H1 (cell line): ENCODE measurements around the gene MYH13. TPM values are rescaled to one million over a fixed set of nuclear protein-coding genes. Genes with fewer than 3 reads are reported as not detected.

Experiments used
- CTCF ChIA-PET: fragments of 300-600 bp; sonication (Branson Sonifier 250); formaldehyde crosslinking; loops from one replicate; lab custom pipeline; 2021; ENCODE audit not compliant: partially characterized antibody; lab: Charles Lee
- POLR2A ChIA-PET: fragments of 300-600 bp; sonication (Branson Sonifier 250); formaldehyde crosslinking; loops from one replicate; lab custom pipeline; 2021; ENCODE audit warnings: inconsistent platforms; ENCODE audit not compliant: partially characterized antibody; lab: Charles Lee
- DNase-seq, 2 experiments: peaks; one replicate each; pipeline versions ENCODE4 v3.0.0 to v3.0.0-alpha.2; 2010 to 2022; ENCODE audit warnings: low spot score in 2 of 2, low read depth in 1 of 2, mixed read lengths in 1 of 2
- FAIRE-seq: peaks from 2 replicates; lab custom pipeline; 2011; peaks lifted over from hg19 to GRCh38; lab: Jason Lieb, UNC
- H2AFZ ChIP-seq: 2 replicates; pipeline ENCODE4 v1.8.1; 2012; ENCODE audit warnings: low read length, inconsistent platforms
- H2AK5ac ChIP-seq: 2 replicates; pipeline ENCODE4 v1.6.1; 2013; ENCODE audit warnings: low read depth, low read length
- H2BK120ac ChIP-seq: replicated peaks from 2 replicates; pipeline ENCODE3; 2013; ENCODE audit warnings: low read depth, low read length, inconsistent platforms
- H2BK12ac ChIP-seq: 2 replicates; pipeline ENCODE4 v1.6.1; 2013; ENCODE audit warnings: low read depth, low read length
- H2BK15ac ChIP-seq: 2 replicates; pipeline ENCODE4 v1.6.1; 2013; ENCODE audit warnings: low read length
- H2BK20ac ChIP-seq: 2 replicates; pipeline ENCODE4 v1.6.1; 2013; ENCODE audit warnings: low read length
- H2BK5ac ChIP-seq: 2 replicates; pipeline ENCODE4 v1.6.1; 2013; ENCODE audit warnings: low read depth, low read length
- H3K14ac ChIP-seq: 2 replicates; pipeline ENCODE4 v1.6.1; 2013; ENCODE audit warnings: inconsistent platforms; ENCODE audit not compliant: insufficient read length
- H3K18ac ChIP-seq: 2 replicates; pipeline ENCODE4 v1.6.1; 2013; ENCODE audit warnings: low read length; ENCODE audit errors: extremely low read depth
- H3K23ac ChIP-seq: 2 replicates; pipeline ENCODE4 v1.6.1; 2013; ENCODE audit warnings: inconsistent platforms; ENCODE audit not compliant: insufficient read length
- H3K23me2 ChIP-seq: 2 replicates; pipeline ENCODE4 v1.6.1; 2013; ENCODE audit warnings: low read depth, low read length
- H3K27ac ChIP-seq: 2 replicates; pipeline ENCODE4 v1.6.1; 2011; ENCODE audit warnings: low read depth, low read length, inconsistent platforms
- H3K27me3 ChIP-seq, 4 experiments: replicated peaks in 1 of 4; 1 replicate in 1 of 4; 2 replicates in 3 of 4; pipeline versions ENCODE4 v1.6.1 to v1.8.1; 2011 to 2013; ENCODE audit warnings: low read length in 3 of 4, mild to moderate bottlenecking in 3 of 4, inconsistent platforms in 2 of 4, mixed read lengths in 2 of 4, moderate library complexity in 1 of 4; ENCODE audit not compliant: control insufficient read depth in 3 of 4, insufficient read depth in 3 of 4; ENCODE audit errors: extremely low read depth in 1 of 4
- H3K36me3 ChIP-seq, 4 experiments: 2 replicates each; pipeline versions ENCODE4 v1.6.1 to v1.8.1; 2011 to 2013; ENCODE audit warnings: mild to moderate bottlenecking in 4 of 4, low read length in 3 of 4, moderate library complexity in 2 of 4, control low read depth in 1 of 4, inconsistent platforms in 1 of 4; ENCODE audit not compliant: insufficient read depth in 4 of 4, control insufficient read depth in 2 of 4
- H3K4ac ChIP-seq: replicated peaks from 2 replicates; pipeline ENCODE3; 2013; ENCODE audit warnings: low read length, low read depth, mixed read lengths, inconsistent platforms; ENCODE audit not compliant: insufficient read length
- H3K4me1 ChIP-seq, 4 experiments: replicated peaks in 1 of 4; 1 replicate in 1 of 4; 2 replicates in 3 of 4; pipeline versions ENCODE4 v1.6.1 to v1.8.1; 2011 to 2013; ENCODE audit warnings: low read length in 3 of 4, inconsistent platforms in 2 of 4, mixed read lengths in 1 of 4; ENCODE audit not compliant: insufficient read depth in 4 of 4, control insufficient read depth in 3 of 4
- H3K4me2 ChIP-seq, 2 experiments: 2 replicates each; pipeline versions ENCODE4 v1.6.1 to v1.8.1; 2011 to 2013; ENCODE audit warnings: low read depth in 2 of 2, low read length in 2 of 2, control low read depth in 1 of 2, inconsistent platforms in 1 of 2, mild to moderate bottlenecking in 1 of 2; ENCODE audit not compliant: insufficient read depth in 1 of 2
- H3K4me3 ChIP-seq, 4 experiments: fragments of 200-600, 300-600 bp in 1 of 4; sonication (generic), shearing (Covaris generic), sonication (Bioruptor Twin) in 1 of 4; 2 replicates each; pipeline versions ENCODE4 v1.5.1 to v1.8.1; 2011 to 2016; ENCODE audit warnings: low read length in 4 of 4, low read depth in 3 of 4, control low read depth in 2 of 4, inconsistent platforms in 2 of 4, mild to moderate bottlenecking in 2 of 4, mixed read lengths in 1 of 4, moderate library complexity in 1 of 4; ENCODE audit not compliant: insufficient read depth in 2 of 4; ENCODE audit errors: extremely low read depth in 1 of 4
- H3K56ac ChIP-seq: replicated peaks from 2 replicates; pipeline ENCODE3; 2013; ENCODE audit warnings: low read depth, mild to moderate bottlenecking, mixed read lengths, low read length, inconsistent platforms; ENCODE audit not compliant: insufficient read length
- H3K79me1 ChIP-seq: 2 replicates; pipeline ENCODE4 v1.6.1; 2013; ENCODE audit warnings: low read depth, low read length, control low read depth
- H3K79me2 ChIP-seq, 2 experiments: 2 replicates each; pipeline versions ENCODE4 v1.6.1 to v1.8.1; 2012 to 2013; ENCODE audit warnings: low read length in 2 of 2, mild to moderate bottlenecking in 2 of 2, inconsistent platforms in 1 of 2; ENCODE audit not compliant: insufficient read depth in 2 of 2, control insufficient read depth in 1 of 2
- H3K9ac ChIP-seq, 4 experiments: replicated peaks in 1 of 4; 1 replicate in 1 of 4; 2 replicates in 3 of 4; pipeline versions ENCODE4 v1.6.1 to v1.8.1; 2011 to 2013; ENCODE audit warnings: low read depth in 3 of 4, low read length in 3 of 4, control low read depth in 2 of 4, mild to moderate bottlenecking in 2 of 4, moderate library complexity in 2 of 4, inconsistent platforms in 1 of 4; ENCODE audit errors: extremely low read depth in 1 of 4
- H3K9me3 ChIP-seq, 2 experiments: 2 replicates each; pipeline versions ENCODE4 v1.6.1 to v1.8.1; 2012 to 2013; ENCODE audit warnings: mild to moderate bottlenecking in 2 of 2, moderate library complexity in 2 of 2, control low read depth in 1 of 2, inconsistent platforms in 1 of 2, low read depth in 1 of 2, low read length in 1 of 2, mixed read lengths in 1 of 2; ENCODE audit not compliant: insufficient read depth in 2 of 2
- H4K20me1 ChIP-seq, 2 experiments: replicated peaks in 1 of 2; 2 replicates each; pipeline versions ENCODE3 to v1.8.1; 2011 to 2013; ENCODE audit warnings: inconsistent platforms in 2 of 2, low read length in 2 of 2, mild to moderate bottlenecking in 1 of 2; ENCODE audit not compliant: insufficient read depth in 2 of 2, control insufficient read depth in 1 of 2
- H4K5ac ChIP-seq: 2 replicates; pipeline ENCODE4 v1.6.1; 2013; ENCODE audit warnings: low read length, low read depth, mixed read lengths, inconsistent platforms; ENCODE audit not compliant: insufficient read length
- H4K8ac ChIP-seq: 2 replicates; pipeline ENCODE4 v1.8.0; 2013; ENCODE audit warnings: mild to moderate bottlenecking, moderate library complexity, low read length, inconsistent platforms; ENCODE audit not compliant: insufficient read depth; ENCODE audit errors: extremely low read depth
- H4K91ac ChIP-seq: replicated peaks from 2 replicates; pipeline ENCODE3; 2013; ENCODE audit warnings: low read length, mixed read lengths, inconsistent platforms; ENCODE audit not compliant: insufficient read length
- CTCF ChIP-seq, 3 experiments: IDR thresholded peaks; 1 replicate in 2 of 3; 2 replicates in 1 of 3; pipeline versions ENCODE4 v1.5.1 to v1.6.1; 2011; ENCODE audit warnings: low read length in 3 of 3, mild to moderate bottlenecking in 3 of 3, inconsistent platforms in 2 of 3, low read depth in 1 of 3, moderate library complexity in 1 of 3; ENCODE audit not compliant: insufficient read depth in 1 of 3; ENCODE audit errors: control extremely low read depth in 1 of 3
- GTF2F1 ChIP-seq: IDR thresholded peaks from 2 replicates; pipeline ENCODE4 v1.6.1; 2012; ENCODE audit warnings: low read depth, low read length, improper control_type of control experiment, borderline replicate concordance
- KDM1A ChIP-seq: fragments of 200-600, 300-600 bp; sonication (generic); IDR thresholded peaks from 2 replicates; pipeline ENCODE4 v1.7.1; 2016; ENCODE audit warnings: mild to moderate bottlenecking, low read length, borderline replicate concordance
- MAX ChIP-seq: IDR thresholded peaks from 2 replicates; pipeline ENCODE4 v1.6.1; 2012; ENCODE audit warnings: inconsistent platforms
- POLR2A ChIP-seq, 2 experiments: IDR thresholded peaks; 1 replicate in 1 of 2; 2 replicates in 1 of 2; pipeline ENCODE4 v1.6.1; 2011; ENCODE audit warnings: low read depth in 2 of 2, low read length in 2 of 2, mild to moderate bottlenecking in 2 of 2; ENCODE audit errors: control extremely low read depth in 1 of 2
- RAD21 ChIP-seq, 2 experiments: IDR thresholded peaks in 1 of 2; conservative IDR thresholded peaks in 1 of 2; 2 replicates each; pipeline ENCODE4 v1.6.1; 2011; ENCODE audit warnings: low read depth in 2 of 2, low read length in 2 of 2, improper control_type of control experiment in 1 of 2, inconsistent platforms in 1 of 2, mild to moderate bottlenecking in 1 of 2, moderate library complexity in 1 of 2
- SAP30 ChIP-seq: fragments of 300-600 bp; sonication (generic); IDR thresholded peaks from 2 replicates; pipeline ENCODE4 v1.7.1; 2012; ENCODE audit warnings: low read length, moderate library complexity, mild to moderate bottlenecking, inconsistent platforms; ENCODE audit not compliant: insufficient read depth, insufficient replicate concordance
- SIRT6 ChIP-seq: IDR thresholded peaks from one replicate; pipeline ENCODE4 v1.7.1; 2012; ENCODE audit warnings: low read length, inconsistent platforms
- SP4 ChIP-seq: IDR thresholded peaks from 2 replicates; pipeline ENCODE4 v1.6.1; 2012; ENCODE audit warnings: low read length, inconsistent platforms
- TAF1 ChIP-seq: IDR thresholded peaks from 2 replicates; pipeline ENCODE4 v1.6.1; 2011; ENCODE audit warnings: mild to moderate bottlenecking, low read depth, low read length
- WGBS, 2 experiments: shearing (Covaris generic) in 1 of 2; methylation state at CpG; one replicate each; pipeline versions ENCODE4 v1.1.6 to v1.1.7; 2013 to 2015; ENCODE audit warnings: low lambda C conversion rate in 2 of 2, mixed read lengths in 2 of 2, inconsistent platforms in 1 of 2, low coverage in 1 of 2, missing lambda C conversion rate in 1 of 2; ENCODE audit not compliant: insufficient replicate concordance in 2 of 2, insufficient coverage in 1 of 2, insufficient read length in 1 of 2; ENCODE audit errors: extremely low coverage in 1 of 2, missing lambda C conversion rate in 1 of 2; 5-methylcytosine and 5-hydroxymethylcytosine counted together
- polyA plus RNA-seq, 7 experiments: library from polyadenylated mRNA; depleted of rRNA in 3 of 7; stranded (reverse) in 5 of 7; unstranded in 2 of 7; fragments of >200 nt in 5 of 7; fragments of 200-250 nt in 2 of 7; gene quantifications; 1 replicate in 5 of 7; 2 replicates in 1 of 7; 4 replicates in 1 of 7; pipeline versions ENCODE4 v1.2.1 to v1.2.3, GENCODE V29; 2011 to 2013; ENCODE audit warnings: missing spikeins in 2 of 7, mixed read lengths in 2 of 7
- total RNA-seq: library from RNA; stranded (reverse); fragmentation: NEBNext Ultra II Directional; extraction: Animal tissue kit (Norgen Biotek cat#: 25700); gene quantifications from 2 replicates; pipeline ENCODE4 v1.2.1, GENCODE V29; 2021

The MYH13 gene
- total and polyA plus RNA-seq, 2 of the 8 experiments (the other 6 are each of a cell fraction or from before 2014, with no cell fraction given), result not detected

- H2AFZ ChIP-seq, result peak overlapping the region; percentile 83; the same call in 1 of the 2 replicates
- H2BK5ac ChIP-seq, result no peak overlapping the region
- H3K27me3 ChIP-seq, result no peaks in the 10 kb centered on the region
- H3K18ac ChIP-seq, result no peak overlapping the region
- H2BK15ac ChIP-seq, result no peak overlapping the region
- no peak overlapping the region for H2BK12ac ChIP-seq
- DNase-seq, result peak in 1 of 2 experiments; percentile 73
- H2AK5ac ChIP-seq, result no peak overlapping the region
- no peaks in the 10 kb centered on the region; a peak in 1 of 7 replicates for H3K4me1 ChIP-seq
- H4K5ac ChIP-seq, result no peak overlapping the region
- no peak overlapping the region for H3K4ac ChIP-seq
- H3K79me2 ChIP-seq, result no peaks in the 10 kb centered on the region
- no peak overlapping the region for H3K4me2 ChIP-seq
- H3K9ac ChIP-seq, result no peak overlapping the region
- FAIRE-seq, result peak; percentile 39
- no peak overlapping the region for H3K23ac ChIP-seq
- H3K23me2 ChIP-seq, result no peaks in the 10 kb centered on the region
- no peak overlapping the region for H4K8ac ChIP-seq
- H4K91ac ChIP-seq, result no peak overlapping the region
- H3K14ac ChIP-seq, result no peak overlapping the region
- ChIA-PET POLR2A (no interaction called here), CTCF (interaction anchor here (0.6 to 7.6 kb wide), 33 partner anchors 8 to 1025 kb away, joined by 3 to 92 read pairs (median 4); no protein-coding TSS in a partner anchor)
- H3K9me3 ChIP-seq, result no peaks in the 10 kb centered on the region; a peak in 1 of 4 replicates
- no peak overlapping the region for H2BK20ac ChIP-seq
- H4K20me1 ChIP-seq, result no peaks in the 10 kb centered on the region
- H3K56ac ChIP-seq, result no peak overlapping the region
- H3K79me1 ChIP-seq, result no peaks in the 10 kb centered on the region
- H3K36me3 ChIP-seq, result no peaks in the 10 kb centered on the region
- no peak overlapping the region for H2BK120ac ChIP-seq
- H3K4me3 ChIP-seq, result no peak overlapping the region
- H3K27ac ChIP-seq, result no peak overlapping the region
- WGBS, 2 experiments, result 71% methylated on average over 19 of the region's 19 CpGs; no CpG with 5 or more reads in 1 of the 2 experiments
- TF ChIP-seq RAD21 (IDR thresholded peaks at IDR 0.05 in 1 of 2, conservative IDR thresholded peaks at IDR 0.05 in 1 of 2; ENCODE audit: low read depth in 2 of 2, low read length in 2 of 2) (peak; percentile 39 to 43), MAX (no peak), CTCF (IDR thresholded peaks at IDR 0.05; ENCODE audit: control extremely low read depth in 1 of 3, insufficient read depth in 1 of 3, low read depth in 1 of 3, low read length in 3 of 3) (peak; percentile 51 to 78 (median 74)), GTF2F1 (no peak), TAF1 (no peak), POLR2A (IDR thresholded peaks at IDR 0.05; ENCODE audit: control extremely low read depth in 1 of 2, low read depth in 2 of 2, low read length in 2 of 2) (no peak), SP4 (no peak), KDM1A (no peak), SIRT6 (no peak), SAP30 (no peak)
Measured at GRCh38 chr17:10316801-10317542, 55.8 kb downstream of the MYH13 start.
